Thoracic aorta (tissue), 2 donors: ENCODE data around the gene AGXT. TPM values are rescaled to one million over a fixed set of nuclear protein-coding genes. Genes with fewer than 3 reads are reported as not detected.

Experiments used
- ATAC-seq: fragments of 150-250 bp; one replicate; pipeline ENCODE4 v1.8.0; 2017; ENCODE audit warnings: low read depth; ENCODE audit not compliant: insufficient number of reproducible peaks, low FRiP score
- DNase-seq: peaks from one replicate; pipeline ENCODE4 v3.0.0-alpha.2; 2020; ENCODE audit warnings: low spot score
- H3K27ac ChIP-seq, 2 donors: fragments of 200-600 bp; sonication (generic); 1 replicate in 1 of 2; 2 replicates in 1 of 2; pipeline ENCODE4 v1.5.1; 2016; ENCODE audit warnings: mild to moderate bottlenecking in 2 of 2, moderate library complexity in 2 of 2
- H3K27me3 ChIP-seq: fragments of 200-600 bp; sonication (generic); replicated peaks from 2 replicates; pipeline ENCODE4 v1.6.0; 2016; ENCODE audit warnings: mild to moderate bottlenecking; ENCODE audit not compliant: insufficient read depth
- H3K36me3 ChIP-seq: fragments of 200-600 bp; sonication (generic); one replicate; pipeline ENCODE4 v1.5.1; 2016
- H3K4me1 ChIP-seq, 2 donors: fragments of 200-600 bp; sonication (generic); 1 replicate in 1 of 2; 2 replicates in 1 of 2; pipeline versions ENCODE4 v1.5.1 to v1.6.0; 2016; ENCODE audit warnings: low read depth in 2 of 2, mild to moderate bottlenecking in 1 of 2; ENCODE audit not compliant: control insufficient read depth in 1 of 2
- H3K4me3 ChIP-seq: fragments of 200-600 bp; sonication (generic); 2 replicates; pipeline ENCODE4 v1.5.1; 2016; ENCODE audit warnings: mild to moderate bottlenecking
- H3K9me3 ChIP-seq: fragments of 200-600 bp; sonication (generic); 2 replicates; pipeline ENCODE4 v1.5.1; 2016
- total RNA-seq, 2 donors: library from RNA; depleted of rRNA; stranded (reverse); fragments of >200 nt; gene quantifications; one replicate each; pipeline versions ENCODE4 v1.1.0 to v1.2.3, GENCODE V29; 2016
- TF ChIP-seq, protein P1 (sequence below): fragments of 200-600 bp; sonication (generic); IDR thresholded peaks from one replicate; pipeline ENCODE4 v1.5.1; 2019; ENCODE audit warnings: antibody characterized with exemption

The AGXT gene
- total RNA-seq, 2 donors from 2014 or later: not detected

- Histone ChIP-seq H3K27ac (no peak overlapping the region), H3K4me1 (no peaks in the 10 kb centered on the region), H3K9me3 (no peaks in the 10 kb centered on the region), H3K36me3 (no peaks in the 10 kb centered on the region), H3K27me3 (no peaks in the 10 kb centered on the region), H3K4me3 (no peak overlapping the region)
- ATAC-seq (no peak), DNase-seq (no peak)
- TF ChIP-seq, protein P1, sequence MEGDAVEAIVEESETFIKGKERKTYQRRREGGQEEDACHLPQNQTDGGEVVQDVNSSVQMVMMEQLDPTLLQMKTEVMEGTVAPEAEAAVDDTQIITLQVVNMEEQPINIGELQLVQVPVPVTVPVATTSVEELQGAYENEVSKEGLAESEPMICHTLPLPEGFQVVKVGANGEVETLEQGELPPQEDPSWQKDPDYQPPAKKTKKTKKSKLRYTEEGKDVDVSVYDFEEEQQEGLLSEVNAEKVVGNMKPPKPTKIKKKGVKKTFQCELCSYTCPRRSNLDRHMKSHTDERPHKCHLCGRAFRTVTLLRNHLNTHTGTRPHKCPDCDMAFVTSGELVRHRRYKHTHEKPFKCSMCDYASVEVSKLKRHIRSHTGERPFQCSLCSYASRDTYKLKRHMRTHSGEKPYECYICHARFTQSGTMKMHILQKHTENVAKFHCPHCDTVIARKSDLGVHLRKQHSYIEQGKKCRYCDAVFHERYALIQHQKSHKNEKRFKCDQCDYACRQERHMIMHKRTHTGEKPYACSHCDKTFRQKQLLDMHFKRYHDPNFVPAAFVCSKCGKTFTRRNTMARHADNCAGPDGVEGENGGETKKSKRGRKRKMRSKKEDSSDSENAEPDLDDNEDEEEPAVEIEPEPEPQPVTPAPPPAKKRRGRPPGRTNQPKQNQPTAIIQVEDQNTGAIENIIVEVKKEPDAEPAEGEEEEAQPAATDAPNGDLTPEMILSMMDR: no peak
Measured at GRCh38 chr2:240903191-240904060, 34.8 kb downstream of the AGXT start.

GRCh38 chr2:240904216-240905175, 35.9 kb downstream of the AGXT start:
- TF ChIP-seq, protein P1: no peak
- H3K27ac ChIP-seq: no peak overlapping the region
- DNase-seq (no peak), ATAC-seq (no peak)
- no peaks in the 10 kb centered on the region for H3K27me3 ChIP-seq
- no peak overlapping the region for H3K4me3 ChIP-seq
- H3K9me3 ChIP-seq: no peaks in the 10 kb centered on the region
- no peaks in the 10 kb centered on the region for H3K36me3 ChIP-seq
- H3K4me1 ChIP-seq: no peaks in the 10 kb centered on the region

- Histone ChIP-seq H3K4me3 (no peak overlapping the region), H3K36me3 (no peaks in the 10 kb centered on the region), H3K27me3 (no peaks in the 10 kb centered on the region), H3K27ac (no peak overlapping the region), H3K4me1 (no peaks in the 10 kb centered on the region), H3K9me3 (no peaks in the 10 kb centered on the region)
- ATAC-seq (no peak), DNase-seq (no peak)
- TF ChIP-seq, protein P1: no peak
Measured at GRCh38 chr2:240905176-240905781, 36.7 kb downstream of the AGXT start.

DNA sequence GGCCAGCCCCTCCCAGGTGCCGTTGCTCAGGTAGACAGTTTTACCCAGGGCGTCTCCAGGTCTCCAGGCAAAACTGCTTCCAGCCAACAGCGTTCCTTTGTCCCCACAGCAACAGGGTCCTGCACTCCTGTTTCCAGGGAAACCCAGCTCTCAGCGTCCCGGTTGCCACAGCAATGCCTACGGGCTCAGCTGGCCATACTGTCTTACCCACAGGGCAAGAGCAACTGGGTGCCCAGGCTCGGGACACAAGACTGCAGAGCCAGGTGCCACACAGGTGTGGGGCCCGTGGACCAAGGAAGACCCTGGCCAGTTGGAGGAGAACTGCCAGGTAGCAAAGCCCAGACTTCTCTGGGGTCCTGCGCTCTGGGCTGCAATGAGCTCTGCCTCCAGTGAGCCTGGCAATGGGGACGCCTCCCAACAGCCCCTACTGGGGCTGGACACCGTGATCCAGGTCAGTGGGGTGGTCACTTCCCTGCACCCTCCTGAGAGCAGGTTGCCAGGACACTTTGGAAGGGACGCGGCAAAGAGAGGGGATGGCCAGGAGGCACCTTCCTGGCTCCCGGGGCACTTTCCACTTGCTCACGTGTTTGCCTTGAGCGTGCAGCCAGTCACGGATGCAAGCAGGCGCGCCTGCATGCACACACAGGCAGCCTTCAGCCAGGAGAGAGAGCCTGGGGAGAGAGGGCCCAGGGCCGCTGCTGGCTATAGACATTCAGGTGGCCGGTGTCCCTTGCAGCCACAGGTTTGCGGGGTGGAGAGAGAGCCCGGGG, 37.7 kb downstream of the AGXT start, which contains the start of gene CROCC2:
CROCC2 (plus strand) TSS at position 196 of the 770 bp plus-strand sequence; CDS start at position 374, 178 bp downstream.
- ATAC-seq (no peak), DNase-seq (no peak)
- no peak within 1 kb of the TSS for H3K4me3 ChIP-seq
- H3K4me1 ChIP-seq: no peaks in the 10 kb centered on the region
- TF ChIP-seq, protein P1: no peak
- no peak within 1 kb of the TSS for H3K27ac ChIP-seq
- H3K36me3 ChIP-seq: no peaks in the 10 kb centered on the region
- H3K27me3 ChIP-seq: no peaks in the 10 kb centered on the region
- no peaks in the 10 kb centered on the region for H3K9me3 ChIP-seq
